ENCODE measurements around the gene RFX1.
"Not testable (repeated sequence)": the region's sequence is repeated elsewhere in the genome, so short reads cannot be mapped to it uniquely, and the experiment has no call there.

The RFX1 gene

GRCh38 chr19:13978351-13979243, 27.5 kb downstream of the RFX1 start:
- DNase-seq = no peak

- DNase-seq = no peak
Measured at GRCh38 chr19:13977803-13978202, 28.3 kb downstream of the RFX1 start.

DNA sequence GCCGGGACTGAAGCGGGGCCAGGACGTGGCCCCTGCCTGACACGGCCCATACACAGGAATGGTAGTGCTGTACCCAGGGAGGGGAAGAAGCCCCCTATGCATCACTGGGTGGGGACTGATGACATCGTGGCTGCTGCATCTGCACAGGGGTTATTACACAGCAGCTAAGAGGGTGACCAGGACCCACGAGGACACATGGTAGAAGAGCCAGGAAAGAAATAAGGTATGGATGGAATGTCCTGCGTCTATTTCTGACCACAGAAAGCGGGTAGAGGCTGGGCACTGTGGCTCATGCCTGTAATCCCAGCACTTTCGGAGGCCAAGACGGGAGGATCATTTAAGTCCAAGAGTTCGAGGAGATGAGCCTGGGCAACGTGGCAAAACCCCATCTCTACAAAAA, 29.7 kb downstream of the RFX1 start:
- no peak for DNase-seq

DNA sequence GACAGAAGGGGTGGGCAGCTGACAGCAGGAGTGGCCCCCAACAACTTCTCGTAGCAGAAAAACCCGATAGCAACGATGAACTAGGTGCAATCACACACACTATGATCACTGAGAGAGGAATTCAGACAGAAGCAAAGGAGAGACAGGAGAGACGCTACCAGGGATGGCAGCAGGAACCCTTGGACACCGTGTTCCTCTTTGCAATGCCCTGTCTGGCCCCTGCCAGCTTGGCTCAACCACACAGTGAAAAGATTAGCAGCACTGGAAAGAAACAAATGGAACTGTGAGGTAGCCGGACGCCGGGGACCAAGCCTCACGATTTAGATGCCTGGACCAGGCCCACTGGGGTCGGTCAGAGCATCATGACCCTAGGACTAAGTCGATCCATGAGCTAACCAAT, 30.2 kb downstream of the RFX1 start:
- no peak for DNase-seq

DNA sequence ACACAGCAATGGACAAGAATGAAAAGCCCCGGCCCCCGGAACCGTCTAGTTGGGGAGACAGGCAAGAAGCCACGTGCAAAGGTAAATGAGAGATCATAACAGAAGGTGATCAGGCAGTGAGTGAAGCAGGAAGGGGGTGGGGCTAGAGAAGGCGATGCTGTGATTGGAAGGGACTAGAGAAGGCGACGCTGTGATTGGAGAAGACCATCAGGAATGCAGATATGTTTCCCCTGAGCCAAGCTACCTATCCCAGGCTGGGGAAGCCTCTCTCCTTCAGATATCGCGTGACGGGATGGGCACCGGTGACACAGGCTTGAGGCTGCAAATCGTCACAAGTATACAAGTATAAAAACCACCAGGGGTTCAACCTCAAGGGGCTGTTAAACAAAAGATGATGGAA, 32.0 kb downstream of the RFX1 start:
- no peak for DNase-seq

DNA sequence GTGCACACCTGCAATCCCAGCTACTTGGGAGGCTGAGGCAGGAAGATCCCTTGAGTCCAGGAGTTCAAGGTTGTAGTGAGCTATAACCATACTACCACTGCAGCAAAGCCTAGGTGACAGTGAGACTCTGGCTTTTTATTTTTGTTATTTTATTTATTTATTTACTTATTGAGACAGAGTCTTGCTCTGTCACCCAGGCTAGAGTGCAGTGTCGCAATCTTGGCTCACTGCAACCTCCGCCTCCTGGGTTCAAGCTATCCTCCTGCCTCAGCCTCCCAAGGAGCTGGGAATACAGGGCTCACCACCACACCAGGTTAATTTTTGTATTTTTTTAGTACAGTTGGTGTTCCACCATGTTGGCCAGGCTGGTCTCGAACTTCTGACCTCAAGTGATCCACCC, 32.6 kb downstream of the RFX1 start:
- not testable (repeated sequence) for DNase-seq

DNA sequence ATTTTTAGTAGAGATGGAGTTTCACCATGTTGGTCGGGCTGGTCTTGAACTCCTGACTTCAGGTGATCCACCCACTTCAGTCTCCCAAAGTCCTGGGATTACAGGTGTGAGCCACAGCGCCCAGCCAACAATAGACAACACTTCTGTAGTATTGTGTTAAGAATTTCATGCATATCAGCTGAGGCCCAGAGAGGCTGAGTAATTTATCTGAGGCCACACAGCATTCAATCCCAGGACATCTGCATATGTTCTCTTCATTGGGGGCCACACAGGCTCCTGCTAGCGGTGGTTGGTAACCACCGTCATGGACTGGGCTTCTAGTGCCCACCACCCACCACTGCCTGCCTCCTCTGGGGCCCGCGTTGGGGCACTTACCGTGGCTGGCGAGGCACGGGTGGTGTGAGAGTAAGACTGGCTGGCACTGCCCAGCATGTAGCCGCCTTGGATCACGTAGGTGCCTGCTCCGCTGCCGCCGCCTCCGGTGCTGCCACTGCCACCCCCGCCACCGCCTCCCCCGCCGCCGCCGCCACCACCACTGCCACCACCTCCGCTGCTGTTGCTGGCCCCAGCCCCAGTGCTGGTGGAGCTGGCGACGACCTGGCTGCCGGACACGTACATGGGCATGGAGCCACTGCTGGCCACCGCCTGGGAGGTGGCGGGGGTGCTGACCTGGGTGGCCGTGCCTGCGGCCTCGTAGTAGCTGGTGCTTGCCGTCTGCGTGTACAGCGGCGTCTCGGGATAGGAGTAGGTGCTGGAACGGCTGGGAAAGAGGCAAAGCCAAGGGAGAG, 33.6 kb downstream of the RFX1 start:
- no peak for DNase-seq

DNA sequence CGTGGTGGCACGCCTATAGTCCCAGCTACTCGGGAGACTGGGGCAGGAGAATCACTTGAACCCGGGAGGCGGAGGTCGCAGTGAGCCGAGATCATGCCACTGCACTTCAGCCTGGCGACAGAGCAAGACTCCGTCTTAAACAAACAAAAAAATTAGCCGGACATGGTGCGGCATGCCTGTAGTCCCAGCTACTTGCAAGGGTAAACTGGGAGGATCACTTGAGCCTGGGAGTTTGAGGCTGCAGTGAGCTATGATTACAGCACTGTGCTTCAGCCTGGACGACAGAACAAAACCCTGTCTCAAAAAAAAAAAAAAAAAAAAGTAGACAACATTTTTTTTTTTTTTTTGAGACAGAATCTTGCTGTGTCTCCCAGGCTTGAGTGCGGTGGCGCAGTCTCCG, 34.3 kb downstream of the RFX1 start:
- not testable (repeated sequence) for DNase-seq

DNA sequence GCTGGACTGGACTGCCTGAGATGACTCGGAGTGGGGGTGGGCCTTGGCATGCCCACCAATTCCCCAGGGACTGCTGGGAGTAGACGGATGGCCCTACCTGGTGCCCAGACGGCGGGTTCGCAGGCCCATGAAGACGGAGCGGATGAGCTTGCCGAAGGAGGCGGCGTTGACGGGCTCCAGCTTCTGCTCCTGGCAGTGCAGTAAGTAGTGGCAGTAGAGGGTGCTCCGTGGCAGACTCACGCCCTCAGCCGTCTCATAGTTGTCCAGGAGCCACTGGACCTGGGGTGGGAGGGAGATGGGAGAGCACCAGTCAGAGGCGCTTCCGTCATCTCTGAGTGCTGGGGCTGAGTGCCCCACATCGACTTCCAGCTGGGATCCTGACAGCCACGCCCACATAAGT, 36.2 kb downstream of the RFX1 start:
- no peak for DNase-seq

GRCh38 chr19:13968999-13969398, 37.1 kb downstream of the RFX1 start:
- DNase-seq = no peak

GRCh38 chr19:13968383-13968935, 37.7 kb downstream of the RFX1 start:
- DNase-seq = no peak

GRCh38 chr19:13967206-13967605, 38.9 kb downstream of the RFX1 start:
- not testable (repeated sequence) for DNase-seq

DNA sequence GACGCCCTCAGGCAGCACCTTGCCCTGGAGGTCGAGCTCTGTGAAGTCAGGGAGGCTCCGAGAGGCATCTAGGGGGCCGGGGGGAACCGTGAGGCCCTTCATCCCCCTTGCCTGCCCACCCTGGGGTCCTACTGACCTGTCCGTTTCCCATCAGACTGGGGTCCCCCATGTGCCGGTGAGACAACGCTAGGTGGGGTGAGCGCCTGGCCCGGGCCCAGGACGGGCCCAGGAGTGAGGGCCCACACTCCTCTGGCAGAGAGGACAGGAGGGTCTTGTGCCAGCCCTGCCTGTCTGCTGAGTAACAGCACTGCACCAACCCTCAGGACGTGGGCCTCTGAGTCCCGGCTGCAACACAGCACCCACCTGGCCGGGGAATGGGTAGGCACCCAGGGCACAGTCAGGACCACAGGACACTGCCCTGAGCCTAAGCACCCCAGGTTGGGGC, 39.4 kb downstream of the RFX1 start:
- no peak for DNase-seq

DNA sequence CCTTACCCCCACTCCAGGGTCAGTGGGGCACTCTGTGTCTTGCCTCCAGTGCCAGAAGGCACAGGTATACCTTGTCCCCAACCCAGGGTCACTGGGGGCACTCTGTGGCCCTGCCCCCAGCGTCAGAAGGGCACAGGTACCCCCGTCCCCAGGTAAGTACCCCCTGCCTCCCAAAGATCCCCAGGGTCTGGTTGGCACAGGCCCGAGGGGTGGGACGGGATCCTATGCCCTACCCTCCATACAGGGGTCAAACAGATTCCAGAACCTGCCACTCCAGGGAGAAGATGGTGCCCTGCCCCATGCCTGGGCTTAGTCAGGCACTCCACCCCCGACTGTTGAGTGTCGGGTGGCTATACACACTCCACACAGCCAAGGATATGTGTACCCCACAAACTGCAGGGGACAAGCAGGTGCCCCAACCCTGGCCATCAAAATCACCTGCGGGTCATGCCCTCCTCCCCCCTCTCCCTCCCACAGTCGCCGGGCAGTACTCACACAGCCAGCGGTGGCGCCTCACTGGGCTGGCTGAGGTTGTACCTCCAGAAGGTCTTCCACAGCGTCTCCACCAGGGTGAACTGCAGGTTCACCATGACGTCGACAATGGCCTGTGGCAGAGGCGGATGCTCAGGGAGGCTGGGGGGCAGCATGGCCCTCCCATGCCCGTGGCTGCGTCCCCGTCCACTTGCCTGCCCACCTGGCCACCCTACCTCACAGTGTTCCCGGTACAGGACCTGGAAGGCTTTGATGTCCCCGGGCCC, 40.0 kb downstream of the RFX1 start:
- DNase-seq = no peak

GRCh38 chr19:13965377-13965896, 40.7 kb downstream of the RFX1 start:
- no peak for DNase-seq

DNA sequence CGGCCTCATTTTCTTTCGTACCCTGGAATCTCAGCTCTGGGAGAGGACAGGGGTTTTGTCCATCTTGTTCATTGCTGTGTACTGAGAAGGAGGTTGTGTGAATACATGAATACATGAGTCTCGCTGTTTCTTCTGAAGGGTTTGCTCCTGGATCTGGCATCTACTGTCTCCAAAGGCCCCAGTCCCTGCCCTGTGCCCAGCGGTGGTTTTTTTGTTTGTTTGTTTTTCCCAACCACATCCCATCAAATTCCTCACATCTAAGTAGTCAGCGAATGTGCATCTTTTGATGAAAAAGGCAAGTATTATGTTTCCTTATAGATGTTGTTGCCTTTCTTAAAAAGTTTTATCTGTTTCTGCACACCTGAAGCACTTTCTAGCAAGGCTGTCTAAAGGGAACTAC, 41.3 kb downstream of the RFX1 start:
- no peak for DNase-seq

GRCh38 chr19:13963603-13964105, 42.5 kb downstream of the RFX1 start:
- DNase-seq = no peak

DNA sequence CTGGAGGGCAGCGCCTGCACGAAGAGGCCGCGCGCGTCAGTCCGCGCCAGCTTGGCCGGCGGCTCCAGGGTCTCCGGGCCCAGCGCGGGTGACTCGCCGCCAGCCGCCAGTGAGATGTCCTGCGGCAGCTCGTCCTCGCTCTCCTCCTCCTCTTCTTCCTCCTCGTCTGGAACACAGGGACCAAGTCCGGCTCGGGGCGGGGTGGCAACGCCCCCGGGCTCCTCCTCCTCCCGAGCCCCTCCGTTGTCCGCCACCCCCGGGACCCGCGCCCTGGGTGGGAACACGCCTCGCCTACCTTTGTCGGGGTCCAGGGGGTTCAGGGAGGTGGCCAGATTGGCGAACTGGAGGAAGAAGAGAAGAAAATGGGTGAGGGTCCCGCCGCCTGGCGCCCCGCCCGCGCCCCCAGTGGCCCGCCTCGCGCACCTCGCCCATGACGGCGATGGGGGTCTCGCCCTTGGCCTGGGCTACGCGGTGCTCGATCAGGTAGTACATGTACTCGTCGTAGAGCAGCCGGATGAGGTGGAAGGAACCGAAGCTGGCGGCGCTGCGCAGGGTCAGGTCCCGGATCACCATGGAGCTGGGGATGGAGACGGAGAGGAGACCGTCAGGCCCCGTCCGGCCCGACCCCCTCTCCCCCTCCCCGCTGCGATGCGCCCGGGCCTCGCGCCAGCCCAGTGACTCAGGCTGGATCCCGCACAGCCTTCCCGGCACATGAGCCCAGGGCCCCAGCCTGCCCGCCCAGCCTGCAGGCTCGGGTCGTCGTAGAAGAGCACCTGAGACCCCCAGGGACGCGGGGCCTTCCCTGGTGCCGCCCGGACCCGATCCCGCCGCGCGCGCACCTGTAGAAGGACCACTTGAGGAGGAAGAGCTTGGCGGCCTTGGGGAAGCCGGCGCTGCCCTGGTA, 43.2 kb downstream of the RFX1 start:
- no peak for DNase-seq

GRCh38 chr19:13961826-13962698, 44.1 kb downstream of the RFX1 start:
- DNase-seq = no peak
